Activated CD4-positive, alpha-beta T cell treated with anti-CD3 and anti-CD28 coated beads for 1 hour (primary cell): ENCODE data around the gene DNAJC30.
"Not testable (repeated sequence)": the region's sequence is repeated elsewhere in the genome, so short reads cannot be mapped to it uniquely, and the experiment has no call there.

Source experiments
- DNase-seq: peaks from one replicate; pipeline ENCODE4 v3.0.0-alpha.2; 2020

Gene DNAJC30

DNA sequence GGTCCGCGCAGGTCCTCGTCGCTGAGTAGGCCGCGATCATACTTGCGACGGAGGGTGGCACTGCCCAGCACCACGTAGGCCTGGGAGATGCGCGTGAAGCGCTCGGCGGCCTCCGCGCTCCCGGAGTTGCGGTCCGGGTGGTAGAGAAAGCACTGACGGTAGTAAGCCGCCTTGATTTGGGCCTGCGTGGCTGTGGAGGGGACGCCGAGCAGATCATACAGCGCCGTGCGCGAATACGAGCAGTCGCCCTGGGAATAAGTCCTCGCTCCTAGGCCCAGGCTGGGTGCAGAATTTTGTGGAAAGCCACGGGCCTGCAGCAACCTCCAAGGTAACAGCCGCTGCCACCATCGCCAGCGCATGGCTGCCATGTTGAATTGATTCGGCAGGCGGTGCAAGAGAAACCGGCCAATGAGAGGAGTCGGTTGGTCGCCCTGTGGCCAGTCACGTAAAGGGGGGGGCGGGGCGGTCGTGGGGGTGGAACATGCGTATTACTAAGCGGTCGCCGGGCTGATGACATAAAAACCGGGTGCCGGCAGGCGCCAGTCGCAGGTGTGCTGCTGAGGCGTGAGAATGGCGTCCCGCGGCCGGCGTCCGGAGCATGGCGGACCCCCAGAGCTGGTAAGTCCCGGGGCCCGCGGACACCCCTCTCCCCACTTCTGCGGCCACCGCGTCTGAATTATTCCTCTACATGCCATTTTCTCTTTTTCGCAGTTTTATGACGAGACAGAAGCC is at the start of gene DNAJC30, which contains the start of gene BUD23:
Gene DNAJC30 (minus strand): TSS at position 398 of the 732 bp plus-strand sequence. CDS start 30 bp downstream, at position 368.
Gene BUD23 (plus strand): TSS at position 542 of the 732 bp plus-strand sequence. CDS start 29 bp downstream, at position 571.
- peak; percentile 95 for DNase-seq

GRCh38 chr7:73732397-73732796 is 49.1 kb upstream of the DNAJC30 start:
- no peak for DNase-seq

- DNase-seq: no peak
Measured at GRCh38 chr7:73730485-73730884, 47.2 kb upstream of the DNAJC30 start.

DNA sequence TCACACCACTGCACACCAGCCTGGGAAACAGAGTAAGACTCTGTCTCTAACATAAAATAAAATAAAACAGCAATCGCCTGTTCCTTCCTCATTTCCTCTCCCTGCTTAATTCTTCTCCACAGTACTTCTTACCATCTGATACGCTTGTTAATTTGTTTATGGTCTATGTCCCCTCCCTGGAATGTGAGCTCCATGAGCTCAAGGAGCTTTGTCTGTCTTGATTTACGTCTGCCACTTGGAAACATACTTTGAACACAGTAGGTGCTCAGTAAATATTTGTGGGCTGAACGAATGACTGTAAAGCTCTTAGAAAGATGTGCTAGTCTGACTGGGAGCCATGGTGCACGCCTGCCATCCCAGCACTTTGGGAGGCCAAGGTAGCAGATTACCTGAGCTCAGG is 45.3 kb upstream of the DNAJC30 start:
- DNase-seq: no peak

GRCh38 chr7:73727952-73728351 is 44.7 kb upstream of the DNAJC30 start:
- no peak for DNase-seq

DNA sequence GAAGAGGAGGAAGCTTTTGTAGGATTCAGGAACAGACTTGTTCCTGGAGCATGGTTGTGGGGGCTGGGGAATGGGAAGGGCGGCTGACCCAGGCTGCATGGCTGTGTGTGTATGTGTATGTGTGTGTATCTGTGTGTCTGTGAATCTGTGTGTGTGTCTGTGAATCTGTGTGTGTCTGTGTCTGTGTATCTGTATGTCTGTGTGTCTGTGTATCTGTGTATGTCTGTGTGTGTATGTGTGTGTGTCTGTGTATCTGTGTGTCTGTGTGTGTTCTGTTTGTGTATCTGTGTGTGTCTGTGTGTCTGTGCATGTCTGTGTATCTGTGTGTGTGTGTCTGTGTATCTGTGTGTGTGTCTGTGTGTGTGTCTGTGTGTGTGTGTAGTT is 42.8 kb upstream of the DNAJC30 start:
- DNase-seq: no peak

DNA sequence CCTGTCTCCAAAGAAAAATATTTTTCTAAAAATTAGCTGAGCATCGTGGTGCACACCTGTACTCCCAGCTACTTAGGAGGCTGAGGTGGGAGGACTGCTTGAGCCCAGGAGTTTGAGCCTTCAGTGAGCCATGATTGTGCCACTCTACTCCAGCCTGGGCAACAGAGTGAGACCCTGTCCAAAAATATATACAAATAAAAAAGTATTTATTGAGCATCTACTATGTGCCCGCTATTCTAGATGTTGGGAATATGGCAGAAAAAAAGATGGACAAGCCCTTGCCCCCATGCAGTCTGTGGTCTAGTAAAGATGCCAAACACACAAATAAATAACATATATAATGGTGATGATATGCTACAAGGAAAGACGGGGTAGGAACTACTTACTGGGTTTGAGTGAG is 40.6 kb upstream of the DNAJC30 start:
- no peak for DNase-seq

GRCh38 chr7:73722785-73723184 is 39.5 kb upstream of the DNAJC30 start:
- DNase-seq: no peak

DNA sequence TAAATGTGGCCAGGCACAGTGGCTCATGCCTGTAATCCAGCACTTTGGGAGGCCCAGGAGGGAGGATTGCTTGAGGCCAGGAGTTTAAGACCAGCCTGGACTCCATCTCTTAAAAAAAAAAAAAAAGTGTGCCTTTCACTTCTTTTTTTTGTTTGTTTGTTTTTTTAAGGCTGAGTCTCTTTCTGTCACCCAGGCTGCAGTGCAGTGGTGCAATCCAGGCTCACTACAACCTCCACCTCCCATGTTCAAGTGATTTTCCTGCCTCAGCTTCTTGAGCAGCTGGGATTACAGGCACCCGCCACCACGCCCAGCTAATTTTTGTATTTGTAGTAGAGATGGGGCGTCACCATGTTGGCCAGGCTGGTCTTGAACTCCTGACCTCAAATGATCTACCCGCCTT is 38.9 kb upstream of the DNAJC30 start:
- DNase-seq: not testable (repeated sequence)

DNA sequence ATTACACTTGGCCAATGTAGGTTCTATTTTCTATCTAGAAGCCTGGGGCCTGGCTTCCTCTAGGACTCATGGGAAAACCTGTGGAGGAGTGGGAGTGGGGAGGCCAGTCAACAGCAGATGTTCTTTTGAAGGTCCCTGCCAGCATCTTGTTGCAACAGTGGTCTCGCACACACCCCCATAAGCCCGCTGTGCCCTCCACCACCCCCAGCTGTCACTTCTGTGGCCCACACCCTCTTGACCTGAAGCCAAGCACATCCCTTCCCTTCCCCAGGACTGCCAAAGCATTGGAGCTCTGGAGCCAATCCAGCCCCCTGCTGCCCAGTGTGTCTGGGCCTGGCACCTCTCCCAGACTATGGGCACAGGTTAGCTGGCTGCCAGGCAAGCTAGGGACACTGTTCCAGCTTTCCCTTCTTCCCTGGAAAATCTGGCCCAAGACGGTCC is 38.1 kb upstream of the DNAJC30 start:
- DNase-seq: no peak

- not testable (repeated sequence) for DNase-seq
Measured at GRCh38 chr7:73720443-73720842, 37.2 kb upstream of the DNAJC30 start.

GRCh38 chr7:73719806-73720169 is 36.5 kb upstream of the DNAJC30 start:
- DNase-seq: no peak

GRCh38 chr7:73718905-73719805 is 35.9 kb upstream of the DNAJC30 start, which contains the start of gene STX1A:
TSS of gene STX1A (minus strand) at chr7:73719669. CDS start at chr7:73719631, 38 bp downstream.
- DNase-seq: peak; percentile 63

GRCh38 chr7:73718438-73718881 is 35.2 kb upstream of the DNAJC30 start:
- DNase-seq: no peak

- DNase-seq: peak; percentile 59
Measured at GRCh38 chr7:73717991-73718405, 34.7 kb upstream of the DNAJC30 start.

DNA sequence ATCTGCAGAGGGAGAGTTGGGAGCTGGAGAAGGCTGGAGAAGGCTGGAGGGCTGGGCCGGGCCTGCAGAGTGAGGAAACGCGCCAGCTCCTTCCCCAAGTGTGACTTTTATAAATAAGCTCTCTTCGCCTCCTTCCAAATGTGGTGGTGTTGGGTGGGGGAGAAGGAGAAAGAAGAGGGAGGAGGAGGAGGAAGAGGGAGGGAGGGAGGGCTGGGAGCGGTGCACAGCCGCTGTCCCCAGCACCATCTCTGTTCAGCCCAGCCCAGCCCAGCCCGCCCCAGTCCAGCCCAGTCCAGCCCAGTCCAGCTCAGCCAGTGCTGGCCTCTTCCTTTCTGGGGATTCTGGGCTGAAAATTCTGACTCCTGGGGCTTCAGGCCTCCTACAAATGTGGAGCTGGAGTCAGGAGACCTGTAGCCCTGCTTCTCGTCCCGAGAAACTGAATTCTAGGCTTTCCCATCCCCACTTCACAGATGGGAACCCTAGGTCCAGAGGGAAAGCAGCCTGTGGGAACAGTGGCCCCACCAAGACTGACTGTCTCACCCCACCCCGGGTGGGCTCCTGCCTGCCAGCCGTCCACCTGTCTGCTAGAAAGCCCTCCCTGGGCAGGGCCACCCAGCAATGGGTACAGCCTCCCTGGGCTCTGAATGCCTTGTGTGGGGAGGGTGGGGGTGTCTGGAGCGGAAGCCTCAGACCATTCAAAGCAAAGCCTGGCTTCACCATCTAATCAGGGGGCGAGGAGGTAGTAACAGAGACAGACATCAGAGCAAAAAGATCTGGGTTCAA is 34.0 kb upstream of the DNAJC30 start:
- no peak for DNase-seq

- DNase-seq: no peak
Measured at GRCh38 chr7:73716318-73716890, 33.2 kb upstream of the DNAJC30 start.

DNA sequence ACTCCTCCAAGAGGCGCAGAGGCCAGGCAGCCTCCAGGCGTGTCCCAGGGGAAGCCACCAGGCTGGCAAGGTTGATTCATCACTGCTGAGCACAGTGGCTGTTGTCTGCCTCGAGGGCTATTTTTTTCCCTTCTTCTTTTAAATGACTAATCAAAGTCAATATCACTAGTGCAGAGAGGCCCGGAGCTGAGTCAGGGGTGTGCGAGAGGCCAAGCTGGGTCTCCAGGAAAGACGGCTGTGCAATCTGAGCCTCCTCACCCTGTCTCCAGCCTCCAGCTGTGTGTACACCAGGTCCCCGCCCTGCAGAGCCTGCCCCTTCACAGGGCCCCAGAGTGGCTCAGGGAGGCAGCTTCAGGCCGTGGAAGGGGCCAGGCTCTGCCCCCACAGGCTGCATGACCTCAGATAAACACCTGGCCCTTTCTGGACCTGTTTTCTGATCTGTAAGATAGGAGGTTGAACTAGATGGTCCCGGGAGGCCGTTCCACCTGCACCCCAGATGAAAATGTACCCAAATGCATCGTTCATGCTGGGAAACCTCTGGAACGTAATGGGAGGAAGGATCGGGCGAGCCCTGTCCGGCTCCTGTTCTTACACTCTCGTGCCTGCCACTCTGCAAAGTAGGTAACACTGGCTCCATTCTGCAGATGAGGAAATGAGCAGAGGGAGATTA is 32.5 kb upstream of the DNAJC30 start:
- DNase-seq: no peak

- DNase-seq: not testable (repeated sequence)
Measured at GRCh38 chr7:73713319-73713718, 30.1 kb upstream of the DNAJC30 start.

GRCh38 chr7:73712773-73713172 is 29.5 kb upstream of the DNAJC30 start:
- DNase-seq: no peak

- DNase-seq: no peak
Measured at GRCh38 chr7:73708961-73709549, 25.8 kb upstream of the DNAJC30 start.
